Mononuclear cell (primary cell): Measurements from ENCODE around the gene CEACAM3. TPM values are rescaled to one million over a fixed set of nuclear protein-coding genes. Genes with fewer than 3 reads are reported as not detected.
A peak's percentile ranks its signal among the peaks of the same experiment; 100 is the strongest.

Source experiments
- H3K27me3 ChIP-seq: 2 replicates; pipeline ENCODE4 v1.6.0; 2011; ENCODE audit warnings: low read length, control low read depth; ENCODE audit not compliant: insufficient read depth
- H3K4me1 ChIP-seq: 2 replicates; pipeline ENCODE4 v1.5.1; 2011; ENCODE audit warnings: mild to moderate bottlenecking, low read length, control low read depth; ENCODE audit not compliant: insufficient read depth
- H3K4me3 ChIP-seq: 2 replicates; pipeline ENCODE4 v1.5.1; 2011; ENCODE audit warnings: mild to moderate bottlenecking, low read length, moderate library complexity
- H3K9me3 ChIP-seq: 2 replicates; pipeline ENCODE4 v1.5.1; 2011; ENCODE audit warnings: low read depth, mild to moderate bottlenecking, control low read depth, low read length
- total RNA-seq: library from RNA; depleted of rRNA; stranded (reverse); fragments of >200 nt; gene quantifications from one replicate; pipeline ENCODE4 v1.2.3, GENCODE V29; 2012

The CEACAM3 gene
- total RNA-seq, 1 donor, result 0.52 TPM

DNA sequence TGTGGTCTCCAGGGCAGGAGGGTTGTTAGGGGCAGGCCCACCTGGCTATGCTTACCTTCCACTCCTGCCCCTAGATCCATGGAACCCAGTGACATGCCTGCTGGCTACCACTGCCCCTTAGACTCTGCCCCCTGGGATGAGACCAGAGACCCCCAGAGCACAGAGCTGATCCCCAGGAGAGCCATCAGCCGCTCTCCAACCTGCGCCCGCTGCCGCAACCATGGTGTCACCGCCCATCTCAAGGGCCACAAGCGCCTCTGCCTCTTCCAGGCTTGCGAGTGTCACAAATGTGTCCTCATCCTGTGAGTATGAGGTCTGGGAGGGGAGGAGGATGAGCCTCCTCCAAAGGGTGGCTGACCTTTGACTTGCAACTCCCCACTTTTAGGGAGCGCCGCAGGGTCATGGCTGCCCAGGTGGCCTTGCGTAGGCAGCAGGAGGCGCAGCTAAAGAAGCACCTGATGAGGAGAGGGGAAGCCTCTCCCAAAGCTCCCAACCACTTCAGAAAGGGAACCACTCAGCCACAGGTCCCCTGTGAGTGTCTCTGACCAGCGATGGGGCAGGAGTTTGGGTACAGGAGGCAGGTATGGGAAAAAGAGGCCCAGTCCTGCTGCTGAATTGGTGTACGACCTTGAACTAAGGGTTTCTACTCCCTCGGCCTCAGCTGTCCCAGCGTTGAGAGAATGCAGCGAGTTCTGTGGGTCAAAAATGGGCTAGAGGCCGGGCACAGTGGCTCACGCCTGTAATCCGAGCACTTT lies 51.1 kb downstream of the CEACAM3 start:
- no peaks in the 10 kb centered on the region for H3K27me3 ChIP-seq
- H3K4me1 ChIP-seq, result no peaks in the 10 kb centered on the region
- H3K9me3 ChIP-seq, result no peaks in the 10 kb centered on the region
- no peak overlapping the region for H3K4me3 ChIP-seq

DNA sequence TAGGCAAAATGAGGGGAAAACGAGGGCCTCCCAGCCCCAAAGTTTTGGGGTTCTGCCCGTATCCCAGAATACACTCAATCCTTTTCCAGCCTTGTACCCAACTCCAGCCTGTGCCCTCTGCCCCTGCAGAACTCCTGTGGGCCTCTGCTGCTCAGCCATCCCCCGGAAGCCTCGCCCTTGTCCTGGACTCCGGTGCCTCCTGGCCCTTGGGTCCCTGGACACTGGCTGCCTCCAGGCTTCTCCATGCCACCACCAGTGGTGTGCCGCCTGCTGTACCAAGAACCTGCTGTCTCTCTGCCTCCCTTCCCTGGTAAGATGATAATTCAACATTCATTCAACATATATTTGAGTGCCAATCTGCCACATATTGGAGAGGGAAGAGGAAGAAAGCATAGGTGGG lies 52.3 kb downstream of the CEACAM3 start:
- no peak overlapping the region for H3K4me3 ChIP-seq
- H3K9me3 ChIP-seq, result no peaks in the 10 kb centered on the region
- no peaks in the 10 kb centered on the region for H3K27me3 ChIP-seq
- no peaks in the 10 kb centered on the region for H3K4me1 ChIP-seq

DNA sequence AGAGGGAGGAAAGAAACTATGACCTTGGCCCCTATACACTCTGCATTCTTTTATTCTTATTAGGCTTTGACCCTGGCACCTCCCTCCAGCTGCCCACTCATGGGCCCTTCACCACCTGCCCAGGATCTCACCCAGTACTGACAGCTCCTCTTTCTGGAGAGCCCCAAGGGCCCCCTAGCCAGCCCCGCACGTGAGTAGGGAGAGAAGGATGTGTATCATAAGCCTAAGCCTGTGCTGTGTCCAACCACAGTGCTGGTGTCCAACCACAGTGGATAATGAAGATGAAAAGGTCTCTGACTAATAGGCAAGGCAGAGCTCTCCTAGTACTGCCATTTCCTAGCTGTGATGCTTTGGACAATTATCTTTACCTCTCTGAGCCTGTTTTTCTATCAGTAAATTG lies 52.7 kb downstream of the CEACAM3 start:
- Histone ChIP-seq H3K27me3 (no peaks in the 10 kb centered on the region), H3K4me3 (no peak overlapping the region), H3K4me1 (no peaks in the 10 kb centered on the region), H3K9me3 (no peaks in the 10 kb centered on the region)

DNA sequence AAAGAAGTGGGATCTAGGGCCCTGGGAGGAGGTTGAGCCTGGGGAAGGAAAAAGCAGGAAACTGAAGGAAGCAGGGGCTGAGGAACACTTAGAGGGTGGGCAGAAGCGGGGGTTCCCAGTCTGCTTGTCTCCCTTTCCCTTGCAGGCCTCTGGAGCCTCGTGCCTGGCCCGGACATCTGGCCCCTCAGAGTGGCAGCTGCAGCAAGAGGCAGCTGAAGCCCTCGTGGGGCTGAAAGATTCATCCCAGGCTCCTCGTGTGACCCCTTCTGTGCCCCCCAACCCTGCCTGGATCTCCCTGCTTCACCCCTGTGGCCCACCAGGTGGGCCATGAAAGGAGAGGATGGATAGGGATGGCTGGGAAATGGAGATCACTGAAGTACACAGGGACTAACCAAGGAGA lies 54.0 kb downstream of the CEACAM3 start:
- no peaks in the 10 kb centered on the region for H3K9me3 ChIP-seq
- H3K27me3 ChIP-seq, result no peaks in the 10 kb centered on the region
- no peaks in the 10 kb centered on the region for H3K4me1 ChIP-seq
- H3K4me3 ChIP-seq, result no peak overlapping the region

DNA sequence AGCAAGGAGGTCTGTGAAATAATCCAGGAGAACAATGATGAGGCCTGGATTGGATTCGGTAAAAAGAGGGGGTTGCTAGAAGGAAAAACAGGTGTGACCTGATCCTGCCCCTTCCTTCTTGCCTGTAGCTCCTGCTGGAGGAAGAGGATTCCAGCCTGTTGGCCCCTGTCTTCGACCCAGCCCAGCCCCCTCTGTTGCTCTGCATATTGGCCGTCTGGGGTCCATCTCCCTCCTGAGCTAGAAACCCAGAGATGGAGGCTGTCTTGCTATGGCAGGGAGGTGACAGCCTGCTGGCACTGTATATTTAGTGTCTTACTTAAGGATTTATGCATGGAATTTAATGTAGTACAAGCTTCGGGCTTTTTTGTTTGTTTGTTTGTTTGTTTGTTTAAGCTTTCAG lies 55.1 kb downstream of the CEACAM3 start:
- H3K4me1 ChIP-seq, result no peaks in the 10 kb centered on the region

DNA sequence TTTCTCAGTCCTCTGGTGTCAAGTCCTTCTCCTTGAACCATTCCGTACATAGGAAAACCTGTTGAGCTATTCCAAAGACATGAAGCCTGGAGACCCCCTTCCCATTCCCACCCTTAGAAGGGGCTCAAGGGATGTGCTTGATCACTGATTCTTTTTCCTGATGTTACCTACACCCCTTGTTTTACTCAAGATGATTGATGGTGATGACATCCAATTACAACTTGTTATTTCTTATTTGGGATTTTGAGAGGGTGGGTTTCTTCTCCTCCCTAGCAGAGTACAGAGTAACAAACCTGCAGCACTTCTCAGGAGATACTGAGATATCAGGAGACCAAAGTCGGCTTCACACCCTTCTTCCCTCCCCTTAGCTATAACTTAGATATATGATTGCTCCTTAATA lies 57.0 kb downstream of the CEACAM3 start:
- no peaks in the 10 kb centered on the region for H3K27me3 ChIP-seq
- H3K4me3 ChIP-seq, result no peak overlapping the region
- H3K9me3 ChIP-seq, result no peaks in the 10 kb centered on the region
- H3K4me1 ChIP-seq, result no peaks in the 10 kb centered on the region

More for the DNA sequence above, 55.1 kb downstream of the CEACAM3 start:
- Histone ChIP-seq H3K4me3 (no peak overlapping the region), H3K9me3 (no peaks in the 10 kb centered on the region), H3K27me3 (no peaks in the 10 kb centered on the region)

DNA sequence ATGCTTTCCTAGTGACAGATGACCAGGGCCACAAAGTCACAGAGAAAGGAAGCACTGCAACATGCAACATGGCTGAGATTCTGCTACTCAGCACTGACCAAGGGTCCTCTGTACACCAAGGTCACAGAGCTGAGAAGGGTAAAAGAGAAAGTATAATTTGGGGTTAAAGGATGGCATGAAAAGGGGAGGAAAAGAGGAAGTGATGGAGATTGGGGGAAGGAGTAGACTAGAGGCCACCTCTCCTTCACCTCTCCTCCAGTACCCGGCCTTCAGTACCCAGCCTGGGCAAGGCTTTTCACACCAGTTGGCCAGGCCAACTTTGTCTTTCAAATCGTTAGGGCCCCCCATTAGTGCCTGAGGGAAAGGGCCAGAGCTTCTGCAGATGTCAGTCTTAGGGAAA lies 57.4 kb downstream of the CEACAM3 start:
- no peaks in the 10 kb centered on the region for H3K9me3 ChIP-seq
- no peaks in the 10 kb centered on the region for H3K27me3 ChIP-seq
- H3K4me3 ChIP-seq, result no peak overlapping the region

DNA sequence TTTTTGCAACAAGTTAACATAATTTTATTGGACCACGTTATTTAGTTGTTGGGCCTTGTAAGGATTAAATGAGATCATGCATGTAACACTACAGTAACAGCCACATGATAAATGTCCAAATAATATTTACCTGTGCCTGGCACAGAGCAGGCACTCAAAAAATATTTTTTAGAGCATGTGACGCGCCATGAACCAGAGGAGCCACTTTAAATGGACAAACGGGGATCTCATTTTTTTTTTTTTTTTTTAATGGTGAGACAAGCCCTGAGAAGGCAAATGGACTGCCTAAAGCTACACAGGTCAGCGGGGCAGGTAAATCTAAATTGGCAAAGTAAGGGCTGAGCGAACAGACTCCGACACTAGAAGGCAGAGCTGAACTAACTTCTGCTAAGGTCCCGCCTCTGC lies 62.8 kb downstream of the CEACAM3 start:
- Histone ChIP-seq H3K9me3 (no peaks in the 10 kb centered on the region), H3K4me1 (peaks cover 36% of the 10 kb centered on the region), H3K27me3 (no peaks in the 10 kb centered on the region), H3K4me3 (peak overlapping the region; percentile 75)

More for the DNA sequence above, 57.4 kb downstream of the CEACAM3 start:
- H3K4me1 ChIP-seq, result no peaks in the 10 kb centered on the region

DNA sequence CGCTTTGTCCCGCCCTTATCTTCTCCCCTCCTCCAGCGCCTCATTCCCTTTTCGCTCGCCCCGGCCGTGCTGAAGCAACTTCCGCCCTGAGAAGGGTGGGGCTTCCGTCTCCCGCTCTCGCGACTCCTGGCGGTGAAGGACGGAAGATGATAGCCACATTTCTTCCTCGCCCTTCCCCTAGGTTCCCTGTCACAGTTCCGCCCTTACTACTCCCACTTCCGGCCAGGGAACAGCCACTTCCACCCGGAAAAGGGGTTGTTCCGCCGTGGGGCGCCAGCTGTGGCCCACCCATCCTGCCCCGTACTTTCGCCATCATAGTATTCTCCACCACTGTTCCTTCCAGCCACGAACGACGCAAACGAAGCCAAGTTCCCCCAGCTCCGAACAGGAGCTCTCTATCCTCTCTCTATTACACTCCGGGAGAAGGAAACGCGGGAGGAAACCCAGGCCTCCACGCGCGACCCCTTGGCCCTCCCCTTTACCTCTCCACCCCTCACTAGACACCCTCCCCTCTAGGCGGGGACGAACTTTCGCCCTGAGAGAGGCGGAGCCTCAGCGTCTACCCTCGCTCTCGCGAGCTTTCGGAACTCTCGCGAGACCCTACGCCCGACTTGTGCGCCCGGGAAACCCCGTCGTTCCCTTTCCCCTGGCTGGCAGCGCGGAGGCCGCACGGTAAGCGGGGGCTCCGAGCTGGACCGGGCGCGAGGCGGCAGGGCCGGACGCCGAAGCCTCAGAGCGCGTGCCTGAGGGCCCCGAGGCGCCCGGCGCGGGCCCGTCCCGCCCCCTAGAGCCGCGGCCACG lies 63.4 kb downstream of the CEACAM3 start, which contains the start of gene RPS19:
Gene RPS19 (plus strand): TSS at position 638 of the 801 bp plus-strand sequence. CDS start 520 bp downstream, outside the sequence.
- peak within 1 kb of the TSS; percentile 75 for H3K4me3 ChIP-seq
- peaks cover 40% of the 10 kb centered on the region for H3K4me1 ChIP-seq
- H3K27me3 ChIP-seq, result no peaks in the 10 kb centered on the region
- no peaks in the 10 kb centered on the region for H3K9me3 ChIP-seq

DNA sequence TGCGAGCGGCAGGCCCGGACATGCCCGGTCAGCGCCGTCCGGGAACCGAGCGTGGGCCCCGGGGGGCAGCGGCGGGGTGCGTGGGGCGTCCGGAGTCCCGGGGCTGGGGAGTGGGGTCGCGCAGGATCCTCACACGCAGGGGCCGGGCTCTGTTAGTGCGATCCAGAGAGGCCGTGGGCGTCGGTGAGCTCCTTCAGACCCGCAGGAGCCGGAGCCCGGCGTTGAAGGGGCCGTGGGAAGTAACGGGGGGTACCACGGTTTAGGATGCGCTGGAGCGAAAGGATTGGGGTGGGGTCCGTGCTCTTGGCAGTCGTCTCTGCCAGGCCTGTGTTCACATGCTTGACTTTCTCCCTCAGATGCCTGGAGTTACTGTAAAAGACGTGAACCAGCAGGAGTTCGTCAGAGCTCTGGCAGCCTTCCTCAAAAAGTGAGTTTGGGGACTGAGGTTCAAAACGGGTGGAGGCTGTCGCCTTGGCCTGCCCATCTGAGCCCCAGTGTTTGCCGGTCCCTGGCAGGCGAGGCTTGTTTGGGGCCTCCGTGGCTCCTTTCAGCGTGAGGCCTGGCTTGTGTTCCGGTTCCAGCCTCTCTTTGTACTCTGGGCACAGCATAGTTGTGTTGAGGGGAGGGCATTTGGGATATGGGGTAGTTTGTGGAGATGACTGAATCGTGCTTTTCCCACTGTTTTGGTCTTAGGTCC lies 64.2 kb downstream of the CEACAM3 start:
- no peaks in the 10 kb centered on the region for H3K9me3 ChIP-seq
- H3K4me3 ChIP-seq, result peak overlapping the region; percentile 75
- no peaks in the 10 kb centered on the region for H3K27me3 ChIP-seq
- peaks cover 45% of the 10 kb centered on the region for H3K4me1 ChIP-seq

Other genes starting within 250 kb of the CEACAM3 start
- 3.9 TPM for gene CEACAM21, start 220.4 kb upstream of the CEACAM3 start, total RNA-seq
- gene CEACAM4, start 169.5 kb upstream of the CEACAM3 start, total RNA-seq, result 3.9 TPM
- gene CEACAM7, start 108.3 kb upstream of the CEACAM3 start, total RNA-seq, result not detected
- not detected for gene CEACAM5, start 88.0 kb upstream of the CEACAM3 start, total RNA-seq
- gene CEACAM6, start 41.1 kb upstream of the CEACAM3 start, total RNA-seq, result 0.10 TPM
- not detected for gene LYPD4, start 48.1 kb downstream of the CEACAM3 start, total RNA-seq
- gene DMRTC2, start 48.5 kb downstream of the CEACAM3 start, total RNA-seq, result not detected
- gene RPS19, start 63.7 kb downstream of the CEACAM3 start, total RNA-seq, result 1,086 TPM
- gene CD79A, start 80.7 kb downstream of the CEACAM3 start, total RNA-seq, result 47.3 TPM
- 200 TPM for gene ARHGEF1, start 86.6 kb downstream of the CEACAM3 start, total RNA-seq
- 0.21 TPM for gene ERFL, start 131.9 kb downstream of the CEACAM3 start, total RNA-seq
- 44.6 TPM for gene RABAC1, start 162.7 kb downstream of the CEACAM3 start, total RNA-seq
- 1.7 TPM for gene ATP1A3, start 197.6 kb downstream of the CEACAM3 start, total RNA-seq